ENCODE measurements around the gene MVB12A. TPM values are rescaled to one million over a fixed set of nuclear protein-coding genes. Genes with fewer than 3 reads are reported as not detected.

The MVB12A gene
- total RNA-seq, 2 experiments from 2014 or later, result 28.1 to 31.8 TPM

DNA sequence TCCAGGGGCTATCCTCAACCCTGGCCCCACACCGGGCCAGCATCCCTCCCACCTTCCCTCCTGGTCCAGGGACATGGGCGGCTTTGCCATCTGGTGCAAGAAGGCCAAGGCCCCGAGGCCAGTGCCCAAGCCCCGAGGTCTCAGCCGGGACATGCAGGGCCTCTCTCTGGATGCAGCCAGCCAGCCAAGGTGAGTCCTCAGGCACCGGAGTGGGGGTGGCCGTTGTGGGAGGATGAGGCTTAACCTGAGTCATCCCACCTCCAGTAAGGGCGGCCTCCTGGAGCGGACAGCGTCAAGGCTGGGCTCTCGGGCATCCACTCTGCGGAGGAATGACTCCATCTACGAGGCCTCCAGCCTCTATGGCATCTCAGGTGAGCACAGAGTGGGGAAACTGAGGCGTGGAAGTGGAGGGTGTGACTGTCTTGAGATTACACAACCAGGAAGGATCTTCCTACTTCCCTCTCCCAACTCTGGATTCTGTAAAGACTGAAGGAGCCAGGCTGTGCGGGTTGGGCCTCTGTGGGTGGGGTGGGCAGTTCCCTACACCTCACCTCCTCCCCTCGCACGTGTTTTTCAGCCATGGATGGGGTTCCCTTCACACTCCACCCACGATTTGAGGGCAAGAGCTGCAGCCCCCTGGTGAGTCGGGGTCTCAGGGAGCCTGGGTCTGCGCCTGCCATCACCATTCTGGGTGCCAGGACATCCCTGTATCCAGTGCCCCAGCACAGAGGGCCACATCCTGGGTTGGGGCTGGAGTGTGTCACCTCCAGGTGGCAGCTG, 3.8 kb downstream of the MVB12A start:
- H3K9me3 Mint-ChIP-seq, result no peaks in the 10 kb centered on the region
- no peaks in the 10 kb centered on the region for H3K27me3 Mint-ChIP-seq
- no peak overlapping the region for H3K27ac Mint-ChIP-seq
- H3K36me3 Mint-ChIP-seq (ENCODE audit: low read depth), result peaks cover 10% of the 10 kb centered on the region
- no peak overlapping the region for H3K4me3 Mint-ChIP-seq
- DNase-seq (no peak), ATAC-seq (no peak)
- no peak for TF ChIP-seq CTCF (IDR thresholded peaks at IDR 0.05)
- ChIA-PET POLR2A (interaction anchor here (1.9 kb wide), 1 partner anchor 18 kb away, joined by 6 read pairs; the partner anchor contains the start of gene BST2), CTCF (interaction anchor here (1.2 kb wide), 1 partner anchor 17 kb away, joined by 3 read pairs; no protein-coding TSS in a partner anchor)
- peaks cover 13% of the 10 kb centered on the region for H3K4me1 Mint-ChIP-seq (ENCODE audit: low read depth)
- intact Hi-C loops (cut with micrococcal nuclease), result no loop called here

GRCh38 chr19:17424743-17425365, 5.0 kb downstream of the MVB12A start:
- DNase-seq (peak; percentile 61), ATAC-seq (peak; percentile 75)
- intact Hi-C loops (cut with micrococcal nuclease), result no loop called here
- TF ChIP-seq CTCF (IDR thresholded peaks at IDR 0.05), result peak; percentile 44
- peaks cover 10% of the 10 kb centered on the region for H3K36me3 Mint-ChIP-seq (ENCODE audit: low read depth)
- H3K4me3 Mint-ChIP-seq, result no peak overlapping the region
- H3K27me3 Mint-ChIP-seq, result no peaks in the 10 kb centered on the region
- no peak overlapping the region for H3K27ac Mint-ChIP-seq
- CTCF ChIA-PET, result interaction anchor here (1.2 to 1.6 kb wide), 2 partner anchors 16 kb away, joined by 3 to 4 read pairs; no protein-coding TSS in a partner anchor
- peaks cover 8% of the 10 kb centered on the region for H3K4me1 Mint-ChIP-seq (ENCODE audit: low read depth)
- no peaks in the 10 kb centered on the region for H3K9me3 Mint-ChIP-seq
- POLR2A ChIA-PET, result no interaction called here

- Mint-ChIP-seq H3K27me3 (no peaks in the 10 kb centered on the region), H3K9me3 (no peaks in the 10 kb centered on the region), H3K36me3 (ENCODE audit: low read depth) (no peaks in the 10 kb centered on the region), H3K27ac (no peak overlapping the region), H3K4me3 (no peak overlapping the region), H3K4me1 (ENCODE audit: low read depth) (peaks cover 2% of the 10 kb centered on the region)
- no peak for DNase-seq
- no peak for ATAC-seq
- no peak for TF ChIP-seq CTCF (IDR thresholded peaks at IDR 0.05)
- POLR2A ChIA-PET, result interaction anchor here (0.6 to 0.7 kb wide), 2 partner anchors 155 to 376 kb away, joined by 3 read pairs; no protein-coding TSS in a partner anchor
- CTCF ChIA-PET, result interaction anchor here (0.9 to 3.3 kb wide), 4 partner anchors 11 to 144 kb away, joined by 3 to 23 read pairs (median 6); partner anchors contain the start of gene TMEM221
- intact Hi-C loops (cut with micrococcal nuclease), result no loop called here
These were observed 9.8 kb downstream of the MVB12A start for GRCh38 chr19:17429641-17430113.

- Mint-ChIP-seq H3K27ac (no peak overlapping the region), H3K36me3 (ENCODE audit: low read depth) (no peaks in the 10 kb centered on the region), H3K4me1 (ENCODE audit: low read depth) (no peaks in the 10 kb centered on the region), H3K4me3 (no peak overlapping the region), H3K9me3 (no peaks in the 10 kb centered on the region), H3K27me3 (no peaks in the 10 kb centered on the region)
- ATAC-seq (no peak), DNase-seq (no peak)
- POLR2A ChIA-PET, result interaction anchor here (0.9 to 1.3 kb wide), 2 partner anchors 11 to 35 kb away, joined by 3 read pairs; no protein-coding TSS in a partner anchor
- intact Hi-C loops (cut with micrococcal nuclease), result no loop called here
- no peak for TF ChIP-seq CTCF (IDR thresholded peaks at IDR 0.05)
- CTCF ChIA-PET, result interaction anchor here (0.8 to 1.7 kb wide), 4 partner anchors 10 to 84 kb away, joined by 3 read pairs; partner anchors contain the start of gene MVB12A
These were observed 11.6 kb downstream of the MVB12A start for GRCh38 chr19:17431417-17431816.

Measured in activated CD8-positive, alpha-beta T cell treated with anti-CD3 and anti-CD28 coated beads for 36 hours (primary cell).